22Rv1 (cell line): ENCODE results near the gene TK2.
"Not testable (repeated sequence)": the region's sequence is repeated elsewhere in the genome, so short reads cannot be mapped to it uniquely, and the experiment has no call there.

ENCODE experiments used
- H3K27ac ChIP-seq: fragments of 450-650 bp; 2 replicates; pipeline ENCODE4 v1.5.1; 2017
- CTCF ChIP-seq: fragments of 450-650 bp; IDR thresholded peaks from 2 replicates; pipeline ENCODE4 v1.5.1; 2017; ENCODE audit warnings: mild to moderate bottlenecking
- ZFX ChIP-seq: fragments of 450-650 bp; IDR thresholded peaks from 2 replicates; pipeline ENCODE4 v1.6.1; 2017; ENCODE audit warnings: antibody characterized with exemption, borderline replicate concordance

Gene TK2

GRCh38 chr16:66503612-66504011 lies 46.3 kb downstream of the TK2 start:
- no peak overlapping the region for H3K27ac ChIP-seq
- no peak for TF ChIP-seq CTCF
- TF ChIP-seq ZFX: no peak

- H3K27ac ChIP-seq: no peak overlapping the region
- no peak for TF ChIP-seq CTCF
- TF ChIP-seq ZFX: no peak
Measured at GRCh38 chr16:66503030-66503429, 46.9 kb downstream of the TK2 start.

GRCh38 chr16:66502020-66502913 lies 47.7 kb downstream of the TK2 start:
- no peak overlapping the region for H3K27ac ChIP-seq
- TF ChIP-seq ZFX: no peak
- TF ChIP-seq CTCF: no peak

- not testable (repeated sequence) for H3K27ac ChIP-seq
Measured at GRCh38 chr16:66501563-66501962, 48.4 kb downstream of the TK2 start.

GRCh38 chr16:66497921-66498320 lies 52.0 kb downstream of the TK2 start:
- H3K27ac ChIP-seq: not testable (repeated sequence)

- H3K27ac ChIP-seq: not testable (repeated sequence)
Measured at GRCh38 chr16:66496226-66496625, 53.7 kb downstream of the TK2 start.

GRCh38 chr16:66495440-66495839 lies 54.5 kb downstream of the TK2 start:
- no peak for TF ChIP-seq CTCF
- TF ChIP-seq ZFX: no peak
- no peak overlapping the region for H3K27ac ChIP-seq

GRCh38 chr16:66494916-66495315 lies 55.0 kb downstream of the TK2 start:
- no peak overlapping the region for H3K27ac ChIP-seq
- TF ChIP-seq ZFX (no peak), CTCF (no peak)

- no peak overlapping the region for H3K27ac ChIP-seq
- no peak for TF ChIP-seq ZFX
- no peak for TF ChIP-seq CTCF
Measured at GRCh38 chr16:66493490-66494401, 56.2 kb downstream of the TK2 start.
